Activated naive CD4-positive, alpha-beta T cell treated with anti-CD3 and anti-CD28 coated beads for 36 hours (primary cell): ENCODE data around the gene SRD5A2. TPM values are rescaled to one million over a fixed set of nuclear protein-coding genes. Genes with fewer than 3 reads are reported as not detected.

Experiments
- CTCF ChIA-PET: fragments of 350-600 bp; sonication (Branson Sonifier 250); formaldehyde crosslinking; loops from one replicate; lab custom pipeline; 2021; ENCODE audit warnings: antibody characterized with exemption; lab: Charles Lee
- DNase-seq: peaks from one replicate; pipeline ENCODE4 v3.0.0-alpha.2; 2020
- H3K27ac Mint-ChIP-seq: one replicate; pipeline ENCODE4 v1.8.0; 2021; ENCODE audit warnings: mild to moderate bottlenecking, mixed read lengths
- H3K27me3 Mint-ChIP-seq: one replicate; pipeline ENCODE4 v1.8.0; 2021; ENCODE audit warnings: low read depth, mixed read lengths
- H3K36me3 Mint-ChIP-seq: one replicate; pipeline ENCODE4 v1.8.0; 2021; ENCODE audit warnings: low read depth, mixed read lengths
- H3K4me1 Mint-ChIP-seq: one replicate; pipeline ENCODE4 v1.8.0; 2021; ENCODE audit warnings: low read depth, mixed read lengths
- H3K4me3 Mint-ChIP-seq: one replicate; pipeline ENCODE4 v1.8.0; 2021; ENCODE audit warnings: mild to moderate bottlenecking, moderate library complexity, mixed read lengths
- H3K9me3 Mint-ChIP-seq: one replicate; pipeline ENCODE4 v1.8.0; 2021; ENCODE audit warnings: mixed read lengths
- intact Hi-C: fragments of 100-400 bp; cut with micrococcal nuclease; formaldehyde crosslinking; loops from one replicate; pipeline ENCODE4 v1.15.1; 2023
- total RNA-seq, 2 experiments: library from RNA; stranded (reverse); gene quantifications; one replicate each; pipeline ENCODE4 v1.2.3, GENCODE V29; 2021

Gene SRD5A2
- total RNA-seq: not detected

- no peaks in the 10 kb centered on the region for H3K36me3 Mint-ChIP-seq
- no peak for DNase-seq
- H3K4me3 Mint-ChIP-seq: no peak within 1 kb of the TSS
- H3K27me3 Mint-ChIP-seq: peaks cover 36% of the 10 kb centered on the region
- intact Hi-C loops: no loop called here
- H3K4me1 Mint-ChIP-seq: peaks cover 2% of the 10 kb centered on the region
- CTCF ChIA-PET: no interaction called here
- peaks cover 2% of the 10 kb centered on the region for H3K9me3 Mint-ChIP-seq
- H3K27ac Mint-ChIP-seq: no peak within 1 kb of the TSS
Measured at GRCh38 chr2:31580321-31581117, at the start of gene SRD5A2. SRD5A2 (minus strand) TSS chr2:31580938; CDS start chr2:31580900, 38 bp downstream.

- Mint-ChIP-seq H3K27me3 (peaks cover 5% of the 10 kb centered on the region), H3K4me1 (no peaks in the 10 kb centered on the region), H3K36me3 (no peaks in the 10 kb centered on the region), H3K9me3 (peaks cover 10% of the 10 kb centered on the region), H3K4me3 (no peak overlapping the region), H3K27ac (no peak overlapping the region)
- DNase-seq: no peak
- CTCF ChIA-PET: no interaction called here
- intact Hi-C loops: no loop called here
Measured at GRCh38 chr2:31606509-31606908, 25.8 kb upstream of the SRD5A2 start.

- H3K9me3 Mint-ChIP-seq: peaks cover 16% of the 10 kb centered on the region
- H3K27me3 Mint-ChIP-seq: peaks cover 7% of the 10 kb centered on the region
- no peaks in the 10 kb centered on the region for H3K4me1 Mint-ChIP-seq
- no peak overlapping the region for H3K4me3 Mint-ChIP-seq
- intact Hi-C loops: no loop called here
- CTCF ChIA-PET: no interaction called here
- H3K36me3 Mint-ChIP-seq: no peaks in the 10 kb centered on the region
- DNase-seq: no peak
- H3K27ac Mint-ChIP-seq: no peak overlapping the region
Measured at GRCh38 chr2:31598694-31599093, 18.0 kb upstream of the SRD5A2 start.

GRCh38 chr2:31586230-31586629 lies 5.5 kb upstream of the SRD5A2 start:
- no peak overlapping the region for H3K27ac Mint-ChIP-seq
- peaks cover 25% of the 10 kb centered on the region for H3K27me3 Mint-ChIP-seq
- peaks cover 8% of the 10 kb centered on the region for H3K9me3 Mint-ChIP-seq
- intact Hi-C loops: no loop called here
- H3K36me3 Mint-ChIP-seq: no peaks in the 10 kb centered on the region
- H3K4me1 Mint-ChIP-seq: peaks cover under 1% of the 10 kb centered on the region
- no peak overlapping the region for H3K4me3 Mint-ChIP-seq
- CTCF ChIA-PET: no interaction called here
- DNase-seq: no peak

- CTCF ChIA-PET: no interaction called here
- H3K9me3 Mint-ChIP-seq: no peaks in the 10 kb centered on the region
Measured at GRCh38 chr2:31581124-31581795, 522 bp upstream of the SRD5A2 start.

GRCh38 chr2:31579996-31580320 lies 780 bp downstream of the SRD5A2 start:
- peaks cover 36% of the 10 kb centered on the region for H3K27me3 Mint-ChIP-seq
- intact Hi-C loops: no loop called here
- H3K4me3 Mint-ChIP-seq: no peak overlapping the region
- peaks cover 2% of the 10 kb centered on the region for H3K4me1 Mint-ChIP-seq
- H3K9me3 Mint-ChIP-seq: peaks cover 2% of the 10 kb centered on the region
- DNase-seq: no peak
- CTCF ChIA-PET: no interaction called here
- H3K27ac Mint-ChIP-seq: no peak overlapping the region
- H3K36me3 Mint-ChIP-seq: no peaks in the 10 kb centered on the region

More at GRCh38 chr2:31581124-31581795, 522 bp upstream of the SRD5A2 start:
- H3K36me3 Mint-ChIP-seq: no peaks in the 10 kb centered on the region
- no peak overlapping the region for H3K4me3 Mint-ChIP-seq
- peaks cover 2% of the 10 kb centered on the region for H3K4me1 Mint-ChIP-seq
- no peak for DNase-seq
- intact Hi-C loops: no loop called here
- H3K27me3 Mint-ChIP-seq: peaks cover 36% of the 10 kb centered on the region
- H3K27ac Mint-ChIP-seq: no peak overlapping the region

- H3K27ac Mint-ChIP-seq: no peak overlapping the region
- DNase-seq: no peak
- H3K36me3 Mint-ChIP-seq: no peaks in the 10 kb centered on the region
- H3K4me1 Mint-ChIP-seq: peaks cover 2% of the 10 kb centered on the region
- peaks cover 2% of the 10 kb centered on the region for H3K9me3 Mint-ChIP-seq
- intact Hi-C loops: no loop called here
- no peak overlapping the region for H3K4me3 Mint-ChIP-seq
- peaks cover 30% of the 10 kb centered on the region for H3K27me3 Mint-ChIP-seq
- CTCF ChIA-PET: no interaction called here
Measured at GRCh38 chr2:31578316-31578715, 2.4 kb downstream of the SRD5A2 start.

- H3K27me3 Mint-ChIP-seq: peaks cover 24% of the 10 kb centered on the region
- H3K9me3 Mint-ChIP-seq: peaks cover 2% of the 10 kb centered on the region
- no peak overlapping the region for H3K27ac Mint-ChIP-seq
- H3K4me3 Mint-ChIP-seq: no peak overlapping the region
- H3K36me3 Mint-ChIP-seq: no peaks in the 10 kb centered on the region
- H3K4me1 Mint-ChIP-seq: peaks cover 2% of the 10 kb centered on the region
- no peak for DNase-seq
- CTCF ChIA-PET: no interaction called here
- intact Hi-C loops: no loop called here
Measured at GRCh38 chr2:31577143-31577542, 3.6 kb downstream of the SRD5A2 start.

GRCh38 chr2:31568585-31569201 lies 12.0 kb downstream of the SRD5A2 start:
- H3K4me3 Mint-ChIP-seq: no peak overlapping the region
- intact Hi-C loops: no loop called here

GRCh38 chr2:31567679-31568078 lies 13.1 kb downstream of the SRD5A2 start:
- H3K4me3 Mint-ChIP-seq: no peak overlapping the region
- no peak for DNase-seq
- CTCF ChIA-PET: no interaction called here
- H3K27me3 Mint-ChIP-seq: peaks cover 4% of the 10 kb centered on the region
- H3K9me3 Mint-ChIP-seq: peaks cover 6% of the 10 kb centered on the region
- H3K36me3 Mint-ChIP-seq: no peaks in the 10 kb centered on the region
- no peak overlapping the region for H3K27ac Mint-ChIP-seq
- no peaks in the 10 kb centered on the region for H3K4me1 Mint-ChIP-seq
- intact Hi-C loops: no loop called here

More at GRCh38 chr2:31568585-31569201, 12.0 kb downstream of the SRD5A2 start:
- no peaks in the 10 kb centered on the region for H3K36me3 Mint-ChIP-seq
- peaks cover 6% of the 10 kb centered on the region for H3K9me3 Mint-ChIP-seq
- no peaks in the 10 kb centered on the region for H3K4me1 Mint-ChIP-seq
- no peaks in the 10 kb centered on the region for H3K27me3 Mint-ChIP-seq
- DNase-seq: no peak
- CTCF ChIA-PET: no interaction called here
- no peak overlapping the region for H3K27ac Mint-ChIP-seq

GRCh38 chr2:31563273-31563839 lies 17.4 kb downstream of the SRD5A2 start:
- Mint-ChIP-seq H3K36me3 (no peaks in the 10 kb centered on the region), H3K27me3 (peaks cover 7% of the 10 kb centered on the region), H3K27ac (no peak overlapping the region), H3K4me3 (no peak overlapping the region), H3K9me3 (no peaks in the 10 kb centered on the region), H3K4me1 (no peaks in the 10 kb centered on the region)
- CTCF ChIA-PET: no interaction called here
- intact Hi-C loops: no loop called here
- DNase-seq: no peak

GRCh38 chr2:31561823-31562222 lies 18.9 kb downstream of the SRD5A2 start:
- intact Hi-C loops: no loop called here

More at GRCh38 chr2:31561823-31562222, 18.9 kb downstream of the SRD5A2 start:
- Mint-ChIP-seq H3K27me3 (peaks cover 7% of the 10 kb centered on the region), H3K36me3 (no peaks in the 10 kb centered on the region), H3K9me3 (no peaks in the 10 kb centered on the region), H3K4me1 (no peaks in the 10 kb centered on the region), H3K27ac (no peak overlapping the region), H3K4me3 (no peak overlapping the region)
- DNase-seq: no peak
- CTCF ChIA-PET: no interaction called here
